H1 (cell line): Measurements from ENCODE around the gene ORAI1.

Experiments
- CEBPB ChIP-seq: IDR thresholded peaks from 2 replicates; pipeline ENCODE4 v1.6.1; 2012; ENCODE audit warnings: low read depth, low read length
- EZH2 ChIP-seq: fragments of 200-600 bp; sonication (generic); IDR thresholded peaks from 2 replicates; pipeline ENCODE4 v1.7.1; 2012; ENCODE audit warnings: low read depth, mild to moderate bottlenecking, moderate library complexity, low read length, inconsistent platforms; ENCODE audit not compliant: severe bottlenecking
- GABPA ChIP-seq: IDR thresholded peaks from 2 replicates; pipeline ENCODE4 v1.6.1; 2011; ENCODE audit warnings: mild to moderate bottlenecking, low read length, moderate library complexity, borderline replicate concordance; ENCODE audit not compliant: insufficient read depth
- PHF8 ChIP-seq: fragments of 200-600 bp; sonication (generic); conservative IDR thresholded peaks from 2 replicates; pipeline ENCODE4 v1.7.1; 2012; ENCODE audit warnings: low read depth, mild to moderate bottlenecking, inconsistent platforms, low read length, moderate library complexity
- TF ChIP-seq, protein P1 (sequence below), 3 experiments: IDR thresholded peaks; 1 replicate in 2 of 3; 2 replicates in 1 of 3; pipeline versions ENCODE4 v1.5.1 to v1.6.1; 2011; ENCODE audit warnings: low read length in 3 of 3, mild to moderate bottlenecking in 3 of 3, inconsistent platforms in 2 of 3, low read depth in 1 of 3, moderate library complexity in 1 of 3; ENCODE audit not compliant: insufficient read depth in 1 of 3; ENCODE audit errors: control extremely low read depth in 1 of 3

DNA sequence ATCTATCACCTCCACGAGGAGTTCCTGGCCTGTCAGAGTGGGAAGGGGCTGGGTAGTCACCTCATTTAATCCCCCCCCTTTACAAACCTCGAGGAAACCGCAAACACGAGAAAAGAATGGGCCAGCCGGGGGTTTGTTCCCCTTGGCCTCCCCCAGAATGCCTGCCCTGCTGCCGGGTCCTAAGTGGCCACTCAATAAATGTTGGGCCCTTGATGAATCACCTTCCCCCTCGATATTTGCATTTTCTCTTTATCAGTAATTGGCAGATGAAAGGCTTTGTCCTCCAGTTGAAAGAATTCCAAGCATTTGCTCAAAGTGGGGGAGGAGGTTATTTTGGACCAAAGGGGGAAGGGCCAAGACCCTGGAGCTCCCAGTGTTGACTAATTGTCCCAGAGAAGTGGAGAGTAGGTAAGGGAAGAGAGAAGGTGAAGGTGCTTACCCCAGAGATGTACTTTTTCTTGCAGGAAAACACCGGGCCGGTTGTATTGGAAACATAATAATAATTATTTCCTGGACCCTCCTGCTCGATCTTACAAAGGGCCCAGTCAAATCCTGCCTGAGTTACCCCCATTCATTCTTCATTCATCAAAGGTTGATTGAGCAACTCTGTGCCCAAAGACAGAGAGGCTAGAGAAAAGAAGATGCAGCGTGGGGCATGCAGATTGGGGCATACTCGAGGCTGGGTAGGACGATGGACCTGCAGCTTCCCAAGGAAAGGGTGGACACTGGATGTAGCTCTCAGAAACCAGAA, 43.6 kb upstream of the ORAI1 start:
- TF ChIP-seq, protein P1, sequence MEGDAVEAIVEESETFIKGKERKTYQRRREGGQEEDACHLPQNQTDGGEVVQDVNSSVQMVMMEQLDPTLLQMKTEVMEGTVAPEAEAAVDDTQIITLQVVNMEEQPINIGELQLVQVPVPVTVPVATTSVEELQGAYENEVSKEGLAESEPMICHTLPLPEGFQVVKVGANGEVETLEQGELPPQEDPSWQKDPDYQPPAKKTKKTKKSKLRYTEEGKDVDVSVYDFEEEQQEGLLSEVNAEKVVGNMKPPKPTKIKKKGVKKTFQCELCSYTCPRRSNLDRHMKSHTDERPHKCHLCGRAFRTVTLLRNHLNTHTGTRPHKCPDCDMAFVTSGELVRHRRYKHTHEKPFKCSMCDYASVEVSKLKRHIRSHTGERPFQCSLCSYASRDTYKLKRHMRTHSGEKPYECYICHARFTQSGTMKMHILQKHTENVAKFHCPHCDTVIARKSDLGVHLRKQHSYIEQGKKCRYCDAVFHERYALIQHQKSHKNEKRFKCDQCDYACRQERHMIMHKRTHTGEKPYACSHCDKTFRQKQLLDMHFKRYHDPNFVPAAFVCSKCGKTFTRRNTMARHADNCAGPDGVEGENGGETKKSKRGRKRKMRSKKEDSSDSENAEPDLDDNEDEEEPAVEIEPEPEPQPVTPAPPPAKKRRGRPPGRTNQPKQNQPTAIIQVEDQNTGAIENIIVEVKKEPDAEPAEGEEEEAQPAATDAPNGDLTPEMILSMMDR (IDR thresholded peaks at IDR 0.05; ENCODE audit: control extremely low read depth in 1 of 3, insufficient read depth in 1 of 3, low read depth in 1 of 3, low read length in 3 of 3): no peak
- TF ChIP-seq EZH2 (no peak), CEBPB (peak; percentile 86), GABPA (no peak), PHF8 (peak; percentile 48; the same call in 1 of the 2 replicates)
